Natural killer cell (primary cell): ENCODE data around the gene LINGO4. TPM values are rescaled to one million over a fixed set of nuclear protein-coding genes. Genes with fewer than 3 reads are reported as not detected.

Experiments used
- ATAC-seq, 3 donors: fragments of 150-1000 bp in 2 of 3; fragments of 200-7000 bp in 1 of 3; cut with Tn5 transposase; 1 replicate in 1 of 3; 2 replicates in 2 of 3; pipeline ENCODE4 v1.10.0; 2021; ENCODE audit warnings: mild to moderate bottlenecking in 2 of 3, moderate library complexity in 2 of 3
- DNase-seq, 2 donors: peaks; one replicate each; pipeline versions ENCODE4 v3.0.0 to v3.0.0-alpha.2; 2013 to 2021; ENCODE audit warnings: mixed read lengths in 1 of 2
- H3K27ac ChIP-seq: one replicate; pipeline ENCODE4 v1.5.1; 2013; ENCODE audit warnings: mild to moderate bottlenecking, low read length
- H3K27me3 ChIP-seq: one replicate; pipeline ENCODE4 v1.6.1; 2013; ENCODE audit warnings: low read length; ENCODE audit not compliant: control insufficient read depth, insufficient read depth
- H3K36me3 ChIP-seq: one replicate; pipeline ENCODE4 v1.6.1; 2013; ENCODE audit warnings: low read length; ENCODE audit not compliant: control insufficient read depth, insufficient read depth
- H3K4me1 ChIP-seq: one replicate; pipeline ENCODE4 v1.6.1; 2013; ENCODE audit warnings: low read length; ENCODE audit not compliant: control insufficient read depth, insufficient read depth
- H3K4me3 ChIP-seq: one replicate; pipeline ENCODE4 v1.5.1; 2013; ENCODE audit warnings: low read length
- H3K9me3 ChIP-seq: one replicate; pipeline ENCODE4 v1.6.1; 2013; ENCODE audit warnings: low read length; ENCODE audit not compliant: control insufficient read depth, insufficient read depth
- H3K27ac Mint-ChIP-seq, 2 donors: one replicate each; pipeline ENCODE4 v1.8.0; 2022; ENCODE audit warnings: mild to moderate bottlenecking in 2 of 2, mixed read lengths in 2 of 2, moderate library complexity in 1 of 2
- H3K27me3 Mint-ChIP-seq, 2 donors: one replicate each; pipeline ENCODE4 v1.8.0; 2022; ENCODE audit warnings: low read depth in 2 of 2, mixed read lengths in 2 of 2
- H3K36me3 Mint-ChIP-seq: one replicate; pipeline ENCODE4 v1.8.0; 2022; ENCODE audit warnings: mixed read lengths
- H3K4me1 Mint-ChIP-seq, 2 donors: one replicate each; pipeline ENCODE4 v1.8.0; 2022; ENCODE audit warnings: mixed read lengths in 2 of 2
- H3K4me3 Mint-ChIP-seq: one replicate; pipeline ENCODE4 v1.8.0; 2022; ENCODE audit warnings: mild to moderate bottlenecking, moderate library complexity, mixed read lengths
- H3K9me3 Mint-ChIP-seq, 2 donors: one replicate each; pipeline ENCODE4 v1.8.0; 2022; ENCODE audit warnings: mixed read lengths in 2 of 2
- CTCF ChIP-seq: fragments of 200-600 bp; IDR thresholded peaks from one replicate; pipeline ENCODE4 v1.8.0; 2022; ENCODE audit warnings: antibody characterized with exemption
- WGBS: methylation state at CpG from one replicate; pipeline ENCODE4 v1.1.7; 2013; ENCODE audit warnings: missing lambda C conversion rate; ENCODE audit not compliant: insufficient coverage; 5-methylcytosine and 5-hydroxymethylcytosine counted together
- intact Hi-C: fragments of 100-400 bp; cut with micrococcal nuclease; formaldehyde crosslinking; loops from one replicate; pipeline ENCODE4 v1.14.2; 2022
- total RNA-seq, 4 donors: library from RNA; stranded (reverse); fragments of 120-200 nt in 1 of 4; gene quantifications; one replicate each; pipeline versions ENCODE4 v1.2.3 to v1.2.4, GENCODE V29; 2013 to 2022

LINGO4 gene
- total RNA-seq, 3 donors from 2014 or later (not counting 1 experiment from before 2014, with no cell fraction given) = not detected

GRCh38 chr1:151827853-151828252 lies 22.6 kb upstream of the LINGO4 start:
- H3K27ac ChIP-seq = peak overlapping the region; percentile 50
- H3K4me3 ChIP-seq = no peak overlapping the region
- intact Hi-C loops = no loop called here
- H3K4me1 ChIP-seq = peaks cover 55% of the 10 kb centered on the region
- Mint-ChIP-seq H3K4me1 (peaks cover 17 to 45% of the 10 kb centered on the region in 2 donors), H3K4me3 (peak overlapping the region; percentile 45), H3K9me3 (no peaks in the 10 kb centered on the region), H3K27ac (no peak overlapping the region), H3K36me3 (no peaks in the 10 kb centered on the region), H3K27me3 (peaks cover 0 to 7% of the 10 kb centered on the region in 2 donors)
- 32% methylated on average over 8 of the region's 9 CpGs for WGBS
- no peaks in the 10 kb centered on the region for H3K27me3 ChIP-seq
- no peaks in the 10 kb centered on the region for H3K9me3 ChIP-seq
- no peaks in the 10 kb centered on the region for H3K36me3 ChIP-seq
- ATAC-seq (no peak), DNase-seq (peak in 1 of 2 donors; percentile 40)
- no peak for TF ChIP-seq CTCF

GRCh38 chr1:151825751-151826660 lies 20.8 kb upstream of the LINGO4 start:
- Mint-ChIP-seq H3K27ac (no peak overlapping the region), H3K4me1 (peaks cover 28 to 48% of the 10 kb centered on the region in 2 donors), H3K36me3 (no peaks in the 10 kb centered on the region), H3K4me3 (no peak overlapping the region), H3K9me3 (no peaks in the 10 kb centered on the region), H3K27me3 (peaks cover 0 to 9% of the 10 kb centered on the region in 2 donors)
- H3K4me1 ChIP-seq = peaks cover 65% of the 10 kb centered on the region
- H3K9me3 ChIP-seq = no peaks in the 10 kb centered on the region
- no peaks in the 10 kb centered on the region for H3K36me3 ChIP-seq
- 42% methylated on average over 20 of the region's 21 CpGs for WGBS
- no peaks in the 10 kb centered on the region for H3K27me3 ChIP-seq
- no peak overlapping the region for H3K27ac ChIP-seq
- ATAC-seq (peak in 1 of 3 donors; percentile 25), DNase-seq (peak in 1 of 2 donors; percentile 44)
- H3K4me3 ChIP-seq = peak overlapping the region; percentile 21
- no peak for TF ChIP-seq CTCF
- intact Hi-C loops = no loop called here

GRCh38 chr1:151825204-151825603 lies 20.0 kb upstream of the LINGO4 start:
- Histone ChIP-seq H3K36me3 (no peaks in the 10 kb centered on the region), H3K9me3 (no peaks in the 10 kb centered on the region), H3K27ac (peak overlapping the region; percentile 1), H3K4me1 (peaks cover 65% of the 10 kb centered on the region), H3K4me3 (peak overlapping the region; percentile 21), H3K27me3 (no peaks in the 10 kb centered on the region)
- WGBS = 77% methylated on average over 9 of the region's 9 CpGs
- Mint-ChIP-seq H3K27ac (no peak overlapping the region), H3K27me3 (peaks cover 0 to 9% of the 10 kb centered on the region in 2 donors), H3K36me3 (no peaks in the 10 kb centered on the region), H3K4me3 (no peak overlapping the region), H3K4me1 (peaks cover 31 to 43% of the 10 kb centered on the region in 2 donors), H3K9me3 (no peaks in the 10 kb centered on the region)
- intact Hi-C loops = no loop called here
- no peak for TF ChIP-seq CTCF
- ATAC-seq = no peak
- DNase-seq = peak in 1 of 2 donors; percentile 8
